ENCODE results near the gene ERP44.

The ERP44 gene

GRCh38 chr9:99977033-99977792, 121.6 kb downstream of the ERP44 start:
- FAIRE-seq (peak; percentile 29), DNase-seq (ENCODE audit: insufficient read length, low spot score) (no peak)
- TF ChIP-seq CTCF (IDR thresholded peaks at IDR 0.05; ENCODE audit: insufficient read depth, missing control alignments) = no peak

GRCh38 chr9:99973455-99973854, 125.3 kb downstream of the ERP44 start:
- no peak for DNase-seq (ENCODE audit: insufficient read length, low spot score)
- FAIRE-seq = no peak
- no peak for TF ChIP-seq CTCF (IDR thresholded peaks at IDR 0.05; ENCODE audit: insufficient read depth, missing control alignments)

- FAIRE-seq = no peak
- no peak for DNase-seq (ENCODE audit: insufficient read length, low spot score)
- no peak for TF ChIP-seq CTCF (IDR thresholded peaks at IDR 0.05; ENCODE audit: insufficient read depth, missing control alignments)
Observed at GRCh38 chr9:99971410-99971809, 127.4 kb downstream of the ERP44 start.

- DNase-seq (ENCODE audit: insufficient read length, low spot score) = no peak
- no peak for TF ChIP-seq CTCF (IDR thresholded peaks at IDR 0.05; ENCODE audit: insufficient read depth, missing control alignments)
- FAIRE-seq = no peak
Observed at GRCh38 chr9:99970481-99970880, 128.3 kb downstream of the ERP44 start.

GRCh38 chr9:99967457-99967856, 131.3 kb downstream of the ERP44 start:
- no peak for TF ChIP-seq CTCF (IDR thresholded peaks at IDR 0.05; ENCODE audit: insufficient read depth, missing control alignments)
- DNase-seq (ENCODE audit: insufficient read length, low spot score) = no peak
- no peak for FAIRE-seq

- FAIRE-seq (no peak), DNase-seq (ENCODE audit: insufficient read length, low spot score) (no peak)
- TF ChIP-seq CTCF (IDR thresholded peaks at IDR 0.05; ENCODE audit: insufficient read depth, missing control alignments) = no peak
Observed at GRCh38 chr9:99966716-99967115, 132.1 kb downstream of the ERP44 start.

- DNase-seq (ENCODE audit: insufficient read length, low spot score) (no peak), FAIRE-seq (no peak)
- TF ChIP-seq CTCF (IDR thresholded peaks at IDR 0.05; ENCODE audit: insufficient read depth, missing control alignments) = no peak
Observed at GRCh38 chr9:99966001-99966400, 132.8 kb downstream of the ERP44 start.
